Activated naive CD8-positive, alpha-beta T cell (primary cell): ENCODE results near the gene CCDC88B.

Source experiments
- H3K27ac Mint-ChIP-seq: one replicate; pipeline ENCODE4 v1.8.0; 2021; ENCODE audit warnings: mixed read lengths
- H3K27me3 Mint-ChIP-seq: one replicate; pipeline ENCODE4 v1.8.0; 2021; ENCODE audit warnings: mixed read lengths
- H3K36me3 Mint-ChIP-seq: one replicate; pipeline ENCODE4 v1.8.0; 2021; ENCODE audit warnings: mixed read lengths
- H3K4me1 Mint-ChIP-seq: one replicate; pipeline ENCODE4 v1.8.0; 2021; ENCODE audit warnings: low read depth, mixed read lengths
- H3K4me3 Mint-ChIP-seq: one replicate; pipeline ENCODE4 v1.8.0; 2021; ENCODE audit warnings: mild to moderate bottlenecking, mixed read lengths
- H3K9me3 Mint-ChIP-seq: one replicate; pipeline ENCODE4 v1.8.0; 2021; ENCODE audit warnings: low read depth, mixed read lengths

The CCDC88B gene

GRCh38 chr11:64369440-64370421, 29.7 kb downstream of the CCDC88B start:
- Mint-ChIP-seq H3K4me1 (no peaks in the 10 kb centered on the region), H3K27ac (no peak overlapping the region), H3K9me3 (no peaks in the 10 kb centered on the region), H3K4me3 (no peak overlapping the region), H3K27me3 (no peaks in the 10 kb centered on the region), H3K36me3 (peaks cover 5% of the 10 kb centered on the region)

GRCh38 chr11:64371201-64371600, 31.2 kb downstream of the CCDC88B start:
- Mint-ChIP-seq H3K27ac (no peak overlapping the region), H3K27me3 (no peaks in the 10 kb centered on the region), H3K4me1 (no peaks in the 10 kb centered on the region), H3K9me3 (no peaks in the 10 kb centered on the region), H3K36me3 (peaks cover 5% of the 10 kb centered on the region), H3K4me3 (no peak overlapping the region)

GRCh38 chr11:64372021-64372420, 32.0 kb downstream of the CCDC88B start:
- Mint-ChIP-seq H3K27ac (no peak overlapping the region), H3K4me3 (no peak overlapping the region), H3K27me3 (no peaks in the 10 kb centered on the region), H3K9me3 (no peaks in the 10 kb centered on the region), H3K36me3 (no peaks in the 10 kb centered on the region), H3K4me1 (no peaks in the 10 kb centered on the region)

GRCh38 chr11:64372802-64373597, 33.0 kb downstream of the CCDC88B start:
- H3K27me3 Mint-ChIP-seq = no peaks in the 10 kb centered on the region
- H3K36me3 Mint-ChIP-seq = no peaks in the 10 kb centered on the region
- H3K27ac Mint-ChIP-seq = no peak overlapping the region
- no peaks in the 10 kb centered on the region for H3K4me1 Mint-ChIP-seq
- no peaks in the 10 kb centered on the region for H3K9me3 Mint-ChIP-seq
- H3K4me3 Mint-ChIP-seq = no peak overlapping the region

GRCh38 chr11:64373598-64373974, 33.6 kb downstream of the CCDC88B start:
- Mint-ChIP-seq H3K4me1 (no peaks in the 10 kb centered on the region), H3K4me3 (no peak overlapping the region), H3K36me3 (no peaks in the 10 kb centered on the region), H3K27ac (no peak overlapping the region), H3K27me3 (no peaks in the 10 kb centered on the region), H3K9me3 (no peaks in the 10 kb centered on the region)

GRCh38 chr11:64376071-64376470, 36.1 kb downstream of the CCDC88B start:
- H3K27ac Mint-ChIP-seq = no peak overlapping the region
- H3K27me3 Mint-ChIP-seq = no peaks in the 10 kb centered on the region
- H3K4me1 Mint-ChIP-seq = no peaks in the 10 kb centered on the region
- H3K4me3 Mint-ChIP-seq = no peak overlapping the region
- no peaks in the 10 kb centered on the region for H3K36me3 Mint-ChIP-seq
- H3K9me3 Mint-ChIP-seq = no peaks in the 10 kb centered on the region

- H3K4me3 Mint-ChIP-seq = no peak overlapping the region
- no peaks in the 10 kb centered on the region for H3K9me3 Mint-ChIP-seq
- H3K4me1 Mint-ChIP-seq = no peaks in the 10 kb centered on the region
- H3K36me3 Mint-ChIP-seq = no peaks in the 10 kb centered on the region
- no peak overlapping the region for H3K27ac Mint-ChIP-seq
- H3K27me3 Mint-ChIP-seq = no peaks in the 10 kb centered on the region
These were observed 38.4 kb downstream of the CCDC88B start for GRCh38 chr11:64378335-64378880.

- no peaks in the 10 kb centered on the region for H3K4me1 Mint-ChIP-seq
- no peaks in the 10 kb centered on the region for H3K27me3 Mint-ChIP-seq
- H3K4me3 Mint-ChIP-seq = no peak overlapping the region
- H3K27ac Mint-ChIP-seq = no peak overlapping the region
- H3K9me3 Mint-ChIP-seq = no peaks in the 10 kb centered on the region
- H3K36me3 Mint-ChIP-seq = no peaks in the 10 kb centered on the region
These were observed 39.2 kb downstream of the CCDC88B start for GRCh38 chr11:64379160-64379559.

GRCh38 chr11:64379817-64380709, 40.1 kb downstream of the CCDC88B start:
- Mint-ChIP-seq H3K4me1 (no peaks in the 10 kb centered on the region), H3K9me3 (no peaks in the 10 kb centered on the region), H3K27ac (no peak overlapping the region), H3K4me3 (no peak overlapping the region), H3K27me3 (no peaks in the 10 kb centered on the region), H3K36me3 (no peaks in the 10 kb centered on the region)

- H3K4me1 Mint-ChIP-seq = peaks cover 4% of the 10 kb centered on the region
- no peaks in the 10 kb centered on the region for H3K27me3 Mint-ChIP-seq
- H3K36me3 Mint-ChIP-seq = no peaks in the 10 kb centered on the region
- H3K4me3 Mint-ChIP-seq = no peak overlapping the region
- H3K27ac Mint-ChIP-seq = no peak overlapping the region
- H3K9me3 Mint-ChIP-seq = no peaks in the 10 kb centered on the region
These were observed 41.3 kb downstream of the CCDC88B start for GRCh38 chr11:64381350-64381749.

GRCh38 chr11:64382047-64382446, 42.0 kb downstream of the CCDC88B start:
- H3K36me3 Mint-ChIP-seq = no peaks in the 10 kb centered on the region

GRCh38 chr11:64382586-64382985, 42.6 kb downstream of the CCDC88B start:
- H3K27ac Mint-ChIP-seq = no peak overlapping the region
- peaks cover 13% of the 10 kb centered on the region for H3K4me1 Mint-ChIP-seq
- no peaks in the 10 kb centered on the region for H3K9me3 Mint-ChIP-seq
- H3K27me3 Mint-ChIP-seq = no peaks in the 10 kb centered on the region
- H3K4me3 Mint-ChIP-seq = no peak overlapping the region
- H3K36me3 Mint-ChIP-seq = no peaks in the 10 kb centered on the region

More at GRCh38 chr11:64382047-64382446, 42.0 kb downstream of the CCDC88B start:
- H3K4me1 Mint-ChIP-seq = peaks cover 9% of the 10 kb centered on the region
- no peak overlapping the region for H3K27ac Mint-ChIP-seq
- no peaks in the 10 kb centered on the region for H3K27me3 Mint-ChIP-seq
- no peak overlapping the region for H3K4me3 Mint-ChIP-seq
- no peaks in the 10 kb centered on the region for H3K9me3 Mint-ChIP-seq

GRCh38 chr11:64383580-64383979, 43.6 kb downstream of the CCDC88B start:
- H3K4me3 Mint-ChIP-seq = no peak overlapping the region
- peaks cover 13% of the 10 kb centered on the region for H3K4me1 Mint-ChIP-seq
- no peak overlapping the region for H3K27ac Mint-ChIP-seq
- H3K27me3 Mint-ChIP-seq = no peaks in the 10 kb centered on the region
- H3K36me3 Mint-ChIP-seq = no peaks in the 10 kb centered on the region
- no peaks in the 10 kb centered on the region for H3K9me3 Mint-ChIP-seq

GRCh38 chr11:64384028-64384737, 44.2 kb downstream of the CCDC88B start:
- Mint-ChIP-seq H3K9me3 (no peaks in the 10 kb centered on the region), H3K27me3 (no peaks in the 10 kb centered on the region), H3K4me1 (peaks cover 13% of the 10 kb centered on the region), H3K36me3 (no peaks in the 10 kb centered on the region), H3K27ac (no peak overlapping the region), H3K4me3 (no peak overlapping the region)
